HG03066 (cell line): ENCODE results near the gene SNX21.
A peak's percentile ranks its signal among the peaks of the same experiment; 100 is the strongest.
"Not testable (repeated sequence)": the region's sequence is repeated elsewhere in the genome, so short reads cannot be mapped to it uniquely, and the experiment has no call there.

Experiments
- ATAC-seq: cut with Tn5 transposase; IDR thresholded peaks from one replicate; pipeline ENCODE4 v1.9.1; 2021; ENCODE audit warnings: low read depth; ENCODE audit not compliant: unreplicated experiment

The SNX21 gene

GRCh38 chr20:45848421-45848820 lies 14.8 kb downstream of the SNX21 start:
- ATAC-seq, result no peak

DNA sequence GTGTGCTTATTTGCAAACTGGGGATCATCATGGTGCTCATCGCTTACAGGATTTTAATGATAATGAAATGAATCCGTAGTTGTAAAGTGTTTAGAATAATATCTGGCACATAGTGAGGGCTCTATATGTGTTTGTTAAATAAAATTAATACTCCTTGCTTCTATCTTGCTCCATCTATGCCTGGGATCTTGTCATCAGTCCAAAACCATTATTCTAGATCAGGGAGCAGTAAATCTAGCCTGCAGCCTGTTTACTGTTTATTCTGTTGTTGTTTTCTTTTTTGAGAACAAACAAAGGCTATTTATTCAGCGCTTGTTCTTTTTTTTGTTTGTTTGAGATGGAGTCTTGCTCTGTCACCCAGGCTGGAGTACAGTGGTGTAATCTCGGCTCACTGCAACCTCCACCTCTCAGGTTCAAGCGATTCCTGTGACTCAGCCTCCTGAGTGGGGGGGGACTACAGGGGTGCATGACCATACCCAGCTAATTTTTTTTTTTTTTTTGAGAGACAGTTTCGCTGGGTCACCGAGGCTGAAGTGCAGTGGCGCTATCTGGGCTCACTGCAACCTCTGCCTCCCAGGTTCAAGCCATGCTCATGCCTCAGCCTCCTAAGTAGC lies 15.5 kb downstream of the SNX21 start:
- no peak for ATAC-seq

- no peak for ATAC-seq
Measured at GRCh38 chr20:45850238-45850637, 16.6 kb downstream of the SNX21 start.

- ATAC-seq, result no peak
Measured at GRCh38 chr20:45850926-45851325, 17.3 kb downstream of the SNX21 start.

DNA sequence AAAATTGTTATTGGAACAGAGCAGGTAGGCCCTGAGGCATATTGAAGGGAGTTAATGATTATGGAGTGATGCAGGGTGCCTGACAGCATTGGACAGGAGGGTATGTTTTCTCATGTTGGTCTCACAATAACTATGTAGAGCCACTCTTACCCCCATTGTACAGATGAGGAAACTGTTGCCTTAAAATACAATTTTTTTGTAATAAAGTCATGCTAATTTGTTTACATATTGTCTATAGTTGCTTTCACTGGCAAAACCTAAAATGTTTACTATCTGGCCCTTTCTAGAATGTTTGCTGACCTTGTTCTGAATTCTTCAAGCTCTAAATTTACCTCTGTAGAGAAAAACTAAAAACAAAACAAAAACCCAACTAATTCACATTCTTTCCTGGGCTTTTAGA lies 17.9 kb downstream of the SNX21 start:
- no peak for ATAC-seq

- ATAC-seq, result no peak
Measured at GRCh38 chr20:45852326-45852725, 18.7 kb downstream of the SNX21 start.

- no peak for ATAC-seq
Measured at GRCh38 chr20:45853484-45853883, 19.9 kb downstream of the SNX21 start.

GRCh38 chr20:45857114-45857881 lies 23.7 kb downstream of the SNX21 start, which contains the start of the genes ACOT8 and ZSWIM3:
ACOT8 (minus strand) TSS chr20:45857392; CDS start chr20:45857315, 77 bp downstream.
ZSWIM3 (plus strand) TSS chr20:45857614; CDS start chr20:45857826, 212 bp downstream.
- ATAC-seq, result peak; percentile 96

- ATAC-seq, result peak; percentile 27
Measured at GRCh38 chr20:45857882-45858216, 24.2 kb downstream of the SNX21 start.

DNA sequence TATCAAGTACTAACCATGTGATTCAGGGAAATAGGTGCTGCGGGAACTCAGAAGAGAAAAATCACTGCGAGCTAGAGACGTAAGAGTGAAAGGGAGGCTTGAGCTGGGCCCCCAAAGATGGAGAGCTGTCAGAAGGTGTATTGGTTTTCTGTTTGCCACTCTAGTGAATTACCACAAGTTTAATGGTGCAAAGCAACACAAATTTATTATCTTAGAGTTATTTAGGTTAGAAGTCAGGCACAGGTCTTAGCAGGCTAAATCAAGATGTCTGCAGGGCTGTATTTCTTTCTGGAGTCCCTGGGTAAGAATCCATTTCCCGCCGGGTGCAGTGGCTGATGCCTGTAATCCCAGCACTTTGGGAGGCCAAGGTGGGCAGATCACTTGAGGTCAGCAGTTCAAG lies 26.3 kb downstream of the SNX21 start:
- no peak for ATAC-seq

DNA sequence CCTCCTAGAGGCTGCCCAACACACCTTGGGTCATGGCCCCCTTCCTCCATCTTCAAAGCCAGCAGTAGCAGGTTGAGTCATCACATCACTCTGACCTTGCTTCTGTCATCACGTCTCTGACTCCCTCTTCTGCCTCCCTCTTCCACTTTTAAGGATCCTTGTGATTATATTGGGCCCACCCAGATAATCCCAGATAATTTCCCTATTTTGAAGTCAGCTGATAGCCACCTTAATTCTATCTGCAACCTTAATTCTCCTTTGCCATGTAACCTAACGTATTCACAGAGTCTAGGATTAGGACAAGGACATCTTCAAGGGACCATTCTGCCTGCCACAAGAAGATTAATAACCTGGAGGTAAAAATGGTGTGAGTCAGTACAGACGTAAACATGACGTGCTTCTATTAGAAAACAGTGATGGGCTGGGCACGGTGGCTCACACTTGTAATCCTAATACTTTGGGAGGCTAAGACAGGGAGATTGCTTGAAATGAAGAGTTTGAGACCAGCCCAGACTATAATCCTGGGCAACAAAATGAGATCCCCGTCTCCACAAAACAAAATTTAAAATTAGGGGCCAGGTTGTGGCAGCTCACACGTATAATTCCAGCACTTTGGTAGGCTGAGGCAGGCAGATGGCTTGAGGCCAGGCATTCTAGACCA lies 27.1 kb downstream of the SNX21 start:
- ATAC-seq, result no peak

DNA sequence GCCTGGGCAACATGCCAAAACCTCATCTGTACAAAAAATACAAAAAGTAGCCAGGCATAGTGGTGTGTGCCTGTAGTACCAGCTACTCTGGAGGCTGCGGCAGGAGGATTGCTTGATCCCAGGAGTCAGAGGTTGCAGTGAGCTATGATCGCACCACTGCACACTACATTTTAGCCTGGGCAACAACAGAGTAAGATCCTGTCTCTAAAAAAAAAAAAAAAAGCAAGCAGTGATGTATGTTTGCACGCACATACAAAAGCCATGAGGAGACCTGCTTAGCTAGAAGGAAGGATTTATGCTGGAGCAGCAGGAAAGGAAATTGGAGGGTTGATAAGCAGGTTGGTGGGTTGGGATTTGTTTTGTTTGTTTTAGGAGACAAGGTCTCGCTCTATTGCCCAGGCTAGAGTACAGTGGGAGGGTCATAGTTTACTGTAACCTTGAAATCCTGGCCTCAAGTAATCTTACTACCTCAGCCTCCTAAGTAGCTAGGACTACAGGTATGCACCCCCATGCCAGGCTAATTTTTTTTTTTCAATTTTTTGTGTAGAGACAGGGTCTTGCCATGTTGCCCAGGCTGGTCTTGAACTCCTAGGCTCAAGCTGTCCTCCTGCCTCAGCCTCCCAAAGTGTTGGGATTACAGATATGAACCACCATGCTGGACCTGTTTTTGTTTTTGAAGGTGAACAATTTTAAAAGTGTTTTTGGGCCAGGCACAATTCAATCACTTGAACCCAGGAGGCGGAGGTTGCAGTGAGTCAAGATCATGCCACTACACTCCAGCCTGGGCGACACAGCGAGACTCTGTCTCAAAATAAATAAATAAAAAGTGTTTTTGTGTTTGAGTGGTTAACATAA lies 27.8 kb downstream of the SNX21 start:
- no peak for ATAC-seq

- ATAC-seq, result no peak
Measured at GRCh38 chr20:45863543-45864470, 30.2 kb downstream of the SNX21 start.

DNA sequence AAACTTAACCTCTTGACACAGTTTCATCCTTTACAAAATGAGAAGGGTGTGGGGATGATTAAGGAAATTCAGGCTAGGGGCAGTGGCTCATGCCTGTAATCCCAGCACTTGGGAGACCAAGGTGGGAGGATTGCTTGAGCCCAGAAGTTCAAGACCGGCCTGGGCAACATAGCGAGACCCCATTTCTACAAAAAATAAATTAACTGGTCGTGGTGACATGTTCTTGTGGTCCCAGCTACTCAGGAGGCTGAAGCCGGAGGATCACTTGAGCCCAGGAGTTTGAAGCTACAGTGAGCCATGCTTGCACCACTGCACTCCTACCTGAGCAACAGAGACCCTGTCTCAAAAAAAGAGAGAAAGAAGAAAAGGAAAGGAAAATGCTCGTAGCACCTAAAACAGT lies 32.9 kb downstream of the SNX21 start:
- no peak for ATAC-seq

GRCh38 chr20:45867136-45867818 lies 33.7 kb downstream of the SNX21 start:
- ATAC-seq, result no peak

DNA sequence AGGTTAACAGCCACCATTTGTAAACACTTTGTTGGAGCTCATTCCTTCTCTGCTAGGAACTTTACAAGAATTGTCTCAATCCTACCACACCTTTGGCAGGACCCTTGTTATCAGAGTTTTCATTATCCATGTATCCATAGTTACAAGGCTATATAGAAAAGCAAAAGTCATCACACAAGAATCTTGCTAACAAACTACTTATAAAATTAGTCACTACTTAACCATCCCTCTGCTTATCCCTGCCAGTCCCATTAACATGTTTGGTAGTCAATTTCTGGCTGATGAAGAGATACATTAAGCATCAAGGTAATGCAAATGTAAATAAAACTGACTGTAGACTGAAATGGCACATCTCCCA lies 34.2 kb downstream of the SNX21 start:
- no peak for ATAC-seq

DNA sequence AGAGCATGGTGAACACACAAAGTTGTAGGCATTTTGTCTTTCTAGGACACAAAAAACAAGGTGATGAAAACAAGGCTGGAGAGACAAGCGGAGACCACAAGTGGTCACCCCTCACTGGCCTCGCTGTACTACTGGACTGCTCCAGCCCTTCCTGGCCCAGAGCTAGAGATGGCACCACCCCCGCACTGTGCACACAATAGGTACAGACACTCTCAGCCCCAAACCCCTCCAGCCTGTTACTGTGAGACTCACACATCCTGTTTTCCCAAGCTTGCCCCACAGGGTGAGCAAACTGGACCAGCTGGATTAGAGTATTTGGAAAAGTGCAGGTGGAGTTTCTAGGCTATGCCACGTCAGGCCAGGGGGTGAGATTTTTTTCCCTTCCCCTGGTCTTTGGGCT lies 39.0 kb downstream of the SNX21 start:
- no peak for ATAC-seq

GRCh38 chr20:45873409-45874103 lies 40.0 kb downstream of the SNX21 start:
- ATAC-seq, result no peak

GRCh38 chr20:45874104-45874481 lies 40.5 kb downstream of the SNX21 start:
- ATAC-seq, result not testable (repeated sequence)
